Spinal cord (tissue), 10 donors: Measurements from ENCODE around the gene GRK3. TPM values are rescaled to one million over a fixed set of nuclear protein-coding genes. Genes with fewer than 3 reads are reported as not detected.
"Not testable (repeated sequence)": the region's sequence is repeated elsewhere in the genome, so short reads cannot be mapped to it uniquely, and the experiment has no call there.

ENCODE experiments used
- DNase-seq, 6 donors: peaks; one replicate each; pipeline versions ENCODE4 v3.0.0 to v3.0.0-alpha.2; 2013 to 2015; ENCODE audit warnings: low spot score in 6 of 6, low read depth in 4 of 6
- H3K27ac ChIP-seq: one replicate; pipeline ENCODE4 v1.5.1; 2013; ENCODE audit warnings: low read depth, low read length, control low read depth
- H3K27me3 ChIP-seq: one replicate; pipeline ENCODE4 v1.6.1; 2013; ENCODE audit warnings: low read length; ENCODE audit not compliant: control insufficient read depth, insufficient read depth
- H3K36me3 ChIP-seq: one replicate; pipeline ENCODE4 v1.6.1; 2013; ENCODE audit warnings: low read length; ENCODE audit not compliant: control insufficient read depth, insufficient read depth
- H3K4me1 ChIP-seq: one replicate; pipeline ENCODE4 v1.6.1; 2013; ENCODE audit warnings: low read length; ENCODE audit not compliant: control insufficient read depth, insufficient read depth
- H3K4me3 ChIP-seq: one replicate; pipeline ENCODE4 v1.5.1; 2013; ENCODE audit warnings: low read depth, low read length, control low read depth
- H3K9me3 ChIP-seq: one replicate; pipeline ENCODE4 v1.6.1; 2013; ENCODE audit warnings: low read length; ENCODE audit not compliant: control insufficient read depth, insufficient read depth
- WGBS: methylation state at CpG from one replicate; pipeline ENCODE4 v1.1.5; 2013; ENCODE audit warnings: missing lambda C conversion rate; ENCODE audit not compliant: insufficient coverage; 5-methylcytosine and 5-hydroxymethylcytosine counted together
- polyA plus RNA-seq, 2 donors: library from polyadenylated mRNA; unstranded; fragments of 120-200 nt; gene quantifications; one replicate each; pipeline ENCODE4 v1.2.1, GENCODE V29; 2013; ENCODE audit not compliant: insufficient read length in 2 of 2
- total RNA-seq, 2 donors: library from RNA; depleted of rRNA in 1 of 2; stranded (reverse); fragments of 120-200 nt in 1 of 2; fragments of >200 nt in 1 of 2; gene quantifications; one replicate each; pipeline versions ENCODE4 v1.2.3 to v1.2.4, GENCODE V29; 2013 to 2014
- donor health status: healthy.

GRK3 gene
- total and polyA plus RNA-seq, 4 donors = 13.6 to 33.7 (median 31.8) TPM

DNA sequence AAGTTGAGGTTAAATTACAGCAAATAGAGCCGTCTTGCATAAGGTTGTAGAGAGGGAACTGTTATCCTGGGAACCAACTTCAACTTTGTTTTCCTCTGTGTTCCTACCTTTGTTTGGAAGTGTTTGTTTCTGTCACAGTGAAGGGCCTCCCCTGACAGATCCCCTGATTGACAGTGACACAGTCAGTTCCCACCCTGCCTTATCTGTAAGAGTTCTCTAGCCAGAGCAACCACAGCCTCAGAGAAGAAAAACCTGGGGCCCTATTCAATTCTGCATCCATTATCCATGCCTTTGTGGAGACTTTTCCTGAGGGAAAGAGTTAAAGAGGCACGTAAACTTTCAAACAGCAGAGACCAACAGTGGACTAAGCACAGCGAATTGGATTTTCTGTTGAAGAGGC is 48.7 kb downstream of the GRK3 start:
- not testable (repeated sequence) for H3K4me1 ChIP-seq, H3K27ac ChIP-seq, DNase-seq, H3K36me3 ChIP-seq, H3K4me3 ChIP-seq, H3K27me3 ChIP-seq, H3K9me3 ChIP-seq
- WGBS = no CpG with 5 or more reads among the region's 3 CpGs

DNA sequence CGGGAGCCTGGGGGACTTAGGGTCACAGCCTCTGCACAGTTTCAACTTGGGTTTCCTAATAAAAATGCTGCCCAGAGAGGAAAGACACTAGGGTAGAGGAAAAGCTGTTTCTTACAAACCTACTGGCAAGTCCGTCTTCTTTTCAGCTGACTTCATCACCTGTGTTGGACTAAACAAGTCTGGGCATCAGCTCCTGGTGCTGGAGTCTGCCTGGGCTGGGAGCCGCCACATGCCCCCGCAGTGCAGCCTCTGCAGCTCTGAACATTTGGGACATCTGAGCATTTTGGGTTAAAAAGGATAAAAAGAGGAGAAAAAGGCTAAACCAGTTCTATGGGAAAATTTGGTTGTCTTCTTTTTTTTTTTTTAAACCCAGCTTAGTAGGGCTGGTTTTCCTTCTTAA is 49.1 kb downstream of the GRK3 start:
- not testable (repeated sequence) for H3K27me3 ChIP-seq, H3K36me3 ChIP-seq, H3K27ac ChIP-seq, DNase-seq, H3K4me3 ChIP-seq, H3K4me1 ChIP-seq, H3K9me3 ChIP-seq
- WGBS = no CpG with 5 or more reads among the region's 4 CpGs

GRCh38 chr22:25614791-25615190 is 50.3 kb downstream of the GRK3 start:
- peak in 1 of 6 donors; percentile 30 for DNase-seq
- not testable (repeated sequence) for H3K27me3 ChIP-seq, H3K36me3 ChIP-seq, H3K9me3 ChIP-seq, H3K27ac ChIP-seq, H3K4me1 ChIP-seq, H3K4me3 ChIP-seq
- WGBS = 71% methylated on average over 3 of the region's 3 CpGs

- H3K4me1 ChIP-seq = peaks cover 8% of the 10 kb centered on the region
- H3K9me3 ChIP-seq = no peaks in the 10 kb centered on the region
- no peak overlapping the region for H3K4me3 ChIP-seq
- H3K27ac ChIP-seq = no peak overlapping the region
- no peaks in the 10 kb centered on the region for H3K27me3 ChIP-seq
- no peaks in the 10 kb centered on the region for H3K36me3 ChIP-seq
- 66% methylated on average over 7 of the region's 7 CpGs for WGBS
- DNase-seq = no peak
These were observed 57.5 kb downstream of the GRK3 start for GRCh38 chr22:25621986-25622385.

- Histone ChIP-seq H3K36me3 (no peaks in the 10 kb centered on the region), H3K27me3 (no peaks in the 10 kb centered on the region), H3K4me1 (peaks cover 8% of the 10 kb centered on the region), H3K4me3 (no peak overlapping the region), H3K9me3 (no peaks in the 10 kb centered on the region), H3K27ac (no peak overlapping the region)
- DNase-seq = no peak
- 91% methylated on average over 7 of the region's 8 CpGs for WGBS
These were observed 58.8 kb downstream of the GRK3 start for GRCh38 chr22:25623310-25623734.

DNA sequence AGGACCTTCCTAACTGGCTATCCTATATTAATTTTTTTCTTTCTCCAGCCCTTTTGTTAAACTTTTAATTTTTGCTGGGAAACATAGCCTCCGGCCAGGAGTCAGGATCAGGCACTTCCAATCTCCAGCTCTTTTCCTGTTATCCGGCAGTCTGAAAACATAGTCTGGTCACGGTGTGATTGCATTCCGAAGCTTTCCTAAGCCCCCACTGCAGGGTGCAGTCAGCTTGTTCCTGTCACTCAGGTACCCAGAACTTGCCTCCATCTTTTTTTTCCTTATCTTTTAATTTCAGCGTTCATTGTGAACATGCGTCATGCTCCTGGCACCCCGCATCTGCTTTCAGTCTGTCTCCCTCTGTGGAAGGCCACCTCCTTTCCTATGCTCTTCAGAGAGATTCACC is 59.4 kb downstream of the GRK3 start:
- Histone ChIP-seq H3K9me3 (no peaks in the 10 kb centered on the region), H3K4me3 (no peak overlapping the region), H3K27me3 (no peaks in the 10 kb centered on the region), H3K36me3 (no peaks in the 10 kb centered on the region), H3K4me1 (peaks cover 8% of the 10 kb centered on the region), H3K27ac (no peak overlapping the region)
- DNase-seq = no peak
- whole genome bisulfite sequencing = 97% methylated on average over 7 of the region's 7 CpGs

GRCh38 chr22:25624476-25624875 is 60.0 kb downstream of the GRK3 start:
- 93% methylated on average over 3 of the region's 6 CpGs for WGBS
- H3K36me3 ChIP-seq = no peaks in the 10 kb centered on the region
- no peak overlapping the region for H3K4me3 ChIP-seq
- peaks cover 8% of the 10 kb centered on the region for H3K4me1 ChIP-seq
- DNase-seq = no peak
- H3K9me3 ChIP-seq = no peaks in the 10 kb centered on the region
- no peak overlapping the region for H3K27ac ChIP-seq
- H3K27me3 ChIP-seq = no peaks in the 10 kb centered on the region

GRCh38 chr22:25625747-25626623 is 61.5 kb downstream of the GRK3 start:
- not testable (repeated sequence) for H3K27ac ChIP-seq, H3K9me3 ChIP-seq, H3K27me3 ChIP-seq, H3K4me3 ChIP-seq, DNase-seq, H3K4me1 ChIP-seq, H3K36me3 ChIP-seq
- WGBS = 93% methylated on average over 14 of the region's 20 CpGs

DNA sequence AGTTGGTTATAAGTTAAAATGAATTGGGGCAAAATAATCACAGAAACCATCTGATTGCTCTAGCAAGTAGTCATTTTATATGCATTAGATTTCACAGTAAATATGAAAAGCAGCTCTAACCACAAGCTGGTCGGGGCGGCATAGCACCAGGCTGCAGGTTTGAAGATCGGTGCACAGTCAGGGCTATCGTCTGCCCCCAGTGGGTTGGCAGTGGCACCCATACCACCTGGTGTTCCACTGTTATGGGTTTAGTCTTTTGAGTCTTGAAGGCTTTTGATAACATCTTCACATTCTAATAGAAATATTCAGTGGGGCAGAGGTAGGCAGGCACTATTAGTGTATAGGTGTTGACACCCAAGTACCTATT is 62.1 kb downstream of the GRK3 start:
- H3K36me3 ChIP-seq = no peaks in the 10 kb centered on the region
- no peaks in the 10 kb centered on the region for H3K9me3 ChIP-seq
- no peaks in the 10 kb centered on the region for H3K27me3 ChIP-seq
- H3K27ac ChIP-seq = no peak overlapping the region
- peaks cover 4% of the 10 kb centered on the region for H3K4me1 ChIP-seq
- no CpG with 5 or more reads among the region's 4 CpGs for WGBS
- no peak for DNase-seq
- no peak overlapping the region for H3K4me3 ChIP-seq

GRCh38 chr22:25627271-25627852 is 62.9 kb downstream of the GRK3 start:
- Histone ChIP-seq H3K4me3 (no peak overlapping the region), H3K36me3 (no peaks in the 10 kb centered on the region), H3K27ac (no peak overlapping the region), H3K27me3 (no peaks in the 10 kb centered on the region), H3K4me1 (peaks cover under 1% of the 10 kb centered on the region), H3K9me3 (no peaks in the 10 kb centered on the region)
- peak in 1 of 6 donors; percentile 32 for DNase-seq
- 79% methylated on average over 2 of the region's 4 CpGs for WGBS
